OCI-LY1 (cell line): ENCODE results near the gene BRF1.

ENCODE experiments used
- EZH2 ChIP-seq: fragments of 200-600 bp; sonication (generic), shearing (Covaris generic); IDR thresholded peaks from 2 replicates; pipeline ENCODE4 v1.8.0; 2017; ENCODE audit warnings: borderline replicate concordance, mixed run types, mild to moderate bottlenecking, antibody characterized with exemption, low read length, moderate library complexity, mixed read lengths
- TF ChIP-seq, protein P1 (sequence below): fragments of 200-600 bp; sonication (generic), shearing (Covaris generic); IDR thresholded peaks from 2 replicates; pipeline ENCODE4 v1.5.1; 2017; ENCODE audit warnings: mild to moderate bottlenecking, antibody characterized with exemption, low read length, moderate library complexity, mixed read lengths

DNA sequence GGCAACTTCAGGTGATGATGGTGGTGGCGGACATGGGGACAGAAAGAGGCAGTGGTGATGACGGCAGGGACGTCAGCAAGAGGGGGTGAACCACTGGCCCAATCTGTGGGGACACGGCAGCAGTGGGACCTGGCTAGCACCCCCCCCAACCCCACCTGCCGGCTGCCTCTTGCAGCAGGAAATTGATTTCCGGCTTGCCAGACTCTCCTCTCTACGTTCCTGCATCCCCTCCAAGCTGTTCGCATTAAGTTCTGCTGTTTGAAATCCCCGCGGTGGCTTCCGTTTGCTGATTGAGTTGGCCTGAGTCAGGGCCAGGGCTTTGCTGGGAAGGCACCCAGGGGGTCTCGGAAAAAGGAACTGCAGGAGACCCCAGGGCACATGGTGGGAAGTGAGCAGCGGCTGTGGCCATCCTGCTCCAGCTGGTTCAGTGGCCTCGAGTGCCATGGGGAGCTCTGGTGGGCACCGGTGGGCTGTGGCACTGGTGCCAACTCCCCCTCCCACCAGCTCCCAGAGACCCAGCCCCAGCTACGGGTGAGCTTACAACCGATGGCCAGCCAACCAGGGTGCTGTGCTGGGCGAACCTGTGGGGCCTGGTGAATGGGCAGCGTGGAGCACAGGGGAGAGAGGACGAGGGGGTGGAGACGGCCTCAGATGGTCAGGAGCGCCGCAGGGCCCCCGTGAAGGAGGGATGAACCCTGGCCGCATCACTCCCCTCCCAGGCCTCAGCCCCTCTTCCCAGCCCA lies 105.1 kb downstream of the BRF1 start:
- TF ChIP-seq, protein P1, sequence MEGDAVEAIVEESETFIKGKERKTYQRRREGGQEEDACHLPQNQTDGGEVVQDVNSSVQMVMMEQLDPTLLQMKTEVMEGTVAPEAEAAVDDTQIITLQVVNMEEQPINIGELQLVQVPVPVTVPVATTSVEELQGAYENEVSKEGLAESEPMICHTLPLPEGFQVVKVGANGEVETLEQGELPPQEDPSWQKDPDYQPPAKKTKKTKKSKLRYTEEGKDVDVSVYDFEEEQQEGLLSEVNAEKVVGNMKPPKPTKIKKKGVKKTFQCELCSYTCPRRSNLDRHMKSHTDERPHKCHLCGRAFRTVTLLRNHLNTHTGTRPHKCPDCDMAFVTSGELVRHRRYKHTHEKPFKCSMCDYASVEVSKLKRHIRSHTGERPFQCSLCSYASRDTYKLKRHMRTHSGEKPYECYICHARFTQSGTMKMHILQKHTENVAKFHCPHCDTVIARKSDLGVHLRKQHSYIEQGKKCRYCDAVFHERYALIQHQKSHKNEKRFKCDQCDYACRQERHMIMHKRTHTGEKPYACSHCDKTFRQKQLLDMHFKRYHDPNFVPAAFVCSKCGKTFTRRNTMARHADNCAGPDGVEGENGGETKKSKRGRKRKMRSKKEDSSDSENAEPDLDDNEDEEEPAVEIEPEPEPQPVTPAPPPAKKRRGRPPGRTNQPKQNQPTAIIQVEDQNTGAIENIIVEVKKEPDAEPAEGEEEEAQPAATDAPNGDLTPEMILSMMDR: no peak
- no peak for TF ChIP-seq EZH2
